Activated CD4-positive, alpha-beta T cell treated with anti-CD3 and anti-CD28 coated beads, Interleukin-2, amount 10 ng/mL, durations not matched to agents 24 days and 14 days (primary cell): Measurements from ENCODE around the gene UMAD1. TPM values are rescaled to one million over a fixed set of nuclear protein-coding genes. Genes with fewer than 3 reads are reported as not detected.
A peak's percentile ranks its signal among the peaks of the same experiment; 100 is the strongest.

Experiments used
- DNase-seq: peaks from one replicate; pipeline ENCODE4 v3.0.0; 2022
- H3K27ac Mint-ChIP-seq: one replicate; pipeline ENCODE4 v1.8.0; 2022; ENCODE audit warnings: mild to moderate bottlenecking, mixed read lengths
- H3K27me3 Mint-ChIP-seq: one replicate; pipeline ENCODE4 v1.8.0; 2022; ENCODE audit warnings: mixed read lengths
- H3K36me3 Mint-ChIP-seq: one replicate; pipeline ENCODE4 v1.8.0; 2022; ENCODE audit warnings: low read depth, mild to moderate bottlenecking, mixed read lengths
- H3K4me1 Mint-ChIP-seq: one replicate; pipeline ENCODE4 v1.8.0; 2021; ENCODE audit warnings: mixed read lengths
- H3K4me3 Mint-ChIP-seq: one replicate; pipeline ENCODE4 v1.8.0; 2022; ENCODE audit warnings: mild to moderate bottlenecking, moderate library complexity, mixed read lengths
- H3K9me3 Mint-ChIP-seq: one replicate; pipeline ENCODE4 v1.8.0; 2021; ENCODE audit warnings: mixed read lengths
- intact Hi-C: fragments of 100-400 bp; cut with micrococcal nuclease; formaldehyde crosslinking; loops from one replicate; pipeline ENCODE4 v1.15.1; 2023
- total RNA-seq: library from RNA; stranded (reverse); gene quantifications from 2 replicates; pipeline ENCODE4 v1.2.3, GENCODE V29; 2022

The UMAD1 gene
- total RNA-seq, 1 donor from 2014 or later: 11.8 TPM

DNA sequence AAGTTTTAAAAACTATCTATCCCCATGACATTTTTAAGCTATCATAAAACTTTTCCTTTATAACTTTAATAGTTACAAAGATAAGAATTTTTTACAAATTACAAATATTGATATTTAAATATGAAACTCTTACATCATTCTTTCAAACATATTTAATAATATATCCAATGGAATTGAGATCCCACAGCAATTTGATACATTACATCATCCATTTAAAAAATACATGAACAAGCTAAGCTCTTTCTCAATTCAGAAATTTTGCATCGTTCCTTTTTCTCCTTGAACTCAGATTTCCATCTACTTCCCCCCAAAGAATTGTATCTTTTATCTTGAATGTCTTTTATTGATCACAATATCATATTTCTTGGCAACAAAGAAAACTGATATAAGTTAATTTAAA is 209.6 kb downstream of the UMAD1 start:
- Mint-ChIP-seq H3K4me3 (no peak overlapping the region), H3K27me3 (no peaks in the 10 kb centered on the region), H3K36me3 (peaks cover 11% of the 10 kb centered on the region), H3K4me1 (peaks cover 16% of the 10 kb centered on the region), H3K27ac (no peak overlapping the region), H3K9me3 (peaks cover 8% of the 10 kb centered on the region)
- intact Hi-C loops: no loop called here
- no peak for DNase-seq

DNA sequence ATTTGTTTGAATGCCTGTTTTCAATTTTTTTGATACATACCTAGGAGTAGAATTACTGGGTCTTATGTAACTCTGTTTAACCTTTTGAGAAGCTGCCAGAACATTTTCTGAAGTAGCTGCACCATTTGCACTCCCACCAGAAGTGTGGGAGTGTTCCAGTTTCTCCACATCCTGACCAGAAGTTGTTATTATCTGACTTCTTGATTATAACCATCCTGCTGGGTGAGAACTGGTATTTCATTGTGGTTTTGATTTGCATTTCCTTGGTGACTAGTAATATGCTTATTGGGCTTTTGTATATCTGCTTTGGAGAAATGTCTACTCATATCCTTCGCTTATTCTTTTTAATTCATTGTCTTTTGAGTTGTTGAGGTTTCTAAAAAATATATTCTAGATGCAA is 210.8 kb downstream of the UMAD1 start:
- no peak for DNase-seq
- Mint-ChIP-seq H3K27me3 (no peaks in the 10 kb centered on the region), H3K4me1 (peaks cover 16% of the 10 kb centered on the region), H3K4me3 (no peak overlapping the region), H3K36me3 (peaks cover 17% of the 10 kb centered on the region), H3K9me3 (peaks cover 16% of the 10 kb centered on the region), H3K27ac (no peak overlapping the region)
- intact Hi-C loops: no loop called here

DNA sequence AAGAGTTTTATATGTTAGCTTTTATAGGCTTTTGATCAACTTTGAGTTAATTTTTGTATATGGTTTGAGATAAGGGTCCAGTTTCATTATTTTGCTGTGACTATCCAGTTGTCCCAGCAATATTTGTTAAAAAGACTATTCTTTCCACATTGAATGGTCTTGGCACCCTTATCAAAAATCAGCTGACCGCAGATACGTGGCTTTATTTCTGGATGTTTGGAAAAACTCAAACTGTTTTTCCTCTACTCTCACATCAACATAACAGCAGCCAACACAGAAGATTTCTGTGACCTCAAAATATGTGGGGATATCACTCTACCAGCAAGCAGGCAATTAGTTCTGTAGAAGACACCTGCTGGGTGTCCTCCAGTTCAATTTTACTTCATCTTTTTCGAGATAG is 211.4 kb downstream of the UMAD1 start:
- H3K4me3 Mint-ChIP-seq: no peak overlapping the region
- H3K36me3 Mint-ChIP-seq: peaks cover 17% of the 10 kb centered on the region
- H3K9me3 Mint-ChIP-seq: peaks cover 16% of the 10 kb centered on the region
- peak overlapping the region; percentile 25 for H3K27ac Mint-ChIP-seq
- no peak for DNase-seq
- H3K4me1 Mint-ChIP-seq: peaks cover 16% of the 10 kb centered on the region
- intact Hi-C loops: no loop called here
- H3K27me3 Mint-ChIP-seq: no peaks in the 10 kb centered on the region

GRCh38 chr7:7857143-7857583 is 216.6 kb downstream of the UMAD1 start:
- no peak for DNase-seq
- H3K4me1 Mint-ChIP-seq: peaks cover 7% of the 10 kb centered on the region
- H3K27me3 Mint-ChIP-seq: no peaks in the 10 kb centered on the region
- peaks cover 11% of the 10 kb centered on the region for H3K36me3 Mint-ChIP-seq
- peaks cover 12% of the 10 kb centered on the region for H3K9me3 Mint-ChIP-seq
- no peak overlapping the region for H3K4me3 Mint-ChIP-seq
- no peak overlapping the region for H3K27ac Mint-ChIP-seq
- intact Hi-C loops: no loop called here

GRCh38 chr7:7858559-7858958 is 218.0 kb downstream of the UMAD1 start:
- peaks cover 7% of the 10 kb centered on the region for H3K4me1 Mint-ChIP-seq
- no peak overlapping the region for H3K27ac Mint-ChIP-seq
- H3K9me3 Mint-ChIP-seq: peaks cover 12% of the 10 kb centered on the region
- H3K36me3 Mint-ChIP-seq: peaks cover 11% of the 10 kb centered on the region
- intact Hi-C loops: no loop called here
- no peak overlapping the region for H3K4me3 Mint-ChIP-seq
- no peaks in the 10 kb centered on the region for H3K27me3 Mint-ChIP-seq
- no peak for DNase-seq

DNA sequence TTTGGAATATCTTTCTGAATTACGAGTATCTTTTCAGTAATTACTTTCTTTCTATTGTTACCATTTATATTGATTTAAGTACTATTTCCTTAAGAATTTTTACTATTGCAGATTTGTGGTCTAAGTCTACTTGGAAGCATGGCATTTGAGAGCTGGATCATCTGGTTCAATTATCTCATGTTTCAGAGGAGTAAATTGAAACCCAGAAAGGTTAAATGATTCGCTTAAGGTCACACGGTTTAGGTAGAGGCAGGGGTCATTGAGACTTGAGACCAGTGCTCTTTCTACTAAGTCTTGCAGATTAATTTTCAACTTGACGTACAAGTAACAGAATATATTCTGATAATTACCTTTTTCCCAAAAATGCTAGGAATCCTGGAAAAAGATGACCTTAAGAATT is 218.9 kb downstream of the UMAD1 start:
- DNase-seq: no peak
- no peaks in the 10 kb centered on the region for H3K27me3 Mint-ChIP-seq
- intact Hi-C loops: no loop called here
- H3K9me3 Mint-ChIP-seq: peaks cover 12% of the 10 kb centered on the region
- no peak overlapping the region for H3K4me3 Mint-ChIP-seq
- H3K36me3 Mint-ChIP-seq: peaks cover 9% of the 10 kb centered on the region
- peaks cover 7% of the 10 kb centered on the region for H3K4me1 Mint-ChIP-seq
- no peak overlapping the region for H3K27ac Mint-ChIP-seq

GRCh38 chr7:7861211-7861633 is 220.7 kb downstream of the UMAD1 start:
- Mint-ChIP-seq H3K27me3 (no peaks in the 10 kb centered on the region), H3K4me1 (peaks cover 7% of the 10 kb centered on the region)
- intact Hi-C loops: no loop called here

DNA sequence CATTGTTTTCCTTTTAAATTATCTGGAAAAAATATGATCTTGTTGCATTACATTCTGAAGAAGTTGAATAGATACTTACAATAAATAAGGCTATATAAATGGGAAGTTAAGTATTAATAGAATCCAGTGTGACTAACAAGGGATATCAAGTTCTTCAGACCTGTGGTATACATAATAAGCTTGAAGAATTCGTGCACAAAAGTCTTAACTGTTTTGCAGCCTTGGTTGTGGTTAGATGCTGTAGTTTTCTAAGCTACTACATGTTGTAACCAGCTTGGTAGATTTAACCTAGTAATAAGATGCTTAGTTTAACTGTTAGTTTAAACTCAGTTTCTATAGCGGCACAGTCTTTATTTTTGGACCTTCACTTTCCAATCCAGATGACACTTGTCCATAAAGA is 221.8 kb downstream of the UMAD1 start:
- Mint-ChIP-seq H3K36me3 (no peaks in the 10 kb centered on the region), H3K27me3 (no peaks in the 10 kb centered on the region), H3K27ac (no peak overlapping the region), H3K4me1 (peaks cover 7% of the 10 kb centered on the region), H3K9me3 (peaks cover 4% of the 10 kb centered on the region), H3K4me3 (no peak overlapping the region)
- no peak for DNase-seq
- intact Hi-C loops: no loop called here

More at GRCh38 chr7:7861211-7861633, 220.7 kb downstream of the UMAD1 start:
- Mint-ChIP-seq H3K9me3 (peaks cover 5% of the 10 kb centered on the region), H3K36me3 (no peaks in the 10 kb centered on the region), H3K4me3 (no peak overlapping the region), H3K27ac (no peak overlapping the region)
- no peak for DNase-seq

- no peaks in the 10 kb centered on the region for H3K4me1 Mint-ChIP-seq
- intact Hi-C loops: no loop called here
Measured at GRCh38 chr7:7867846-7868571, 227.5 kb downstream of the UMAD1 start.

DNA sequence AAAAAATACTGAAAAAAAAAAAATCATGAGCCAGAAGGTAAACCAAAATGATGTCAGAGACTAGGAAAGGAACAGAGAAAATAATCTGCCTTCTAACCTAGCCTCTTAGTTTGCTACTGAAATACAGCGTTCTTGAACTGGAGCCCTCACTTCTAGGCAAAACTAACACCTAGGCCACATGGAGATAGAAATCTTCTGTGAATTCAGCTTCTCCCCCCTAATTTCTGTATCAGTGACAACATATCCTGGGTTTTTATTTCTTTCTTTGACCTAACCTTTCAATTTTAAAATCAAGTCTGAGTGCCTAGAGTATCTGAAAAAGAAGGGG is 228.0 kb downstream of the UMAD1 start:
- Mint-ChIP-seq H3K4me3 (no peak overlapping the region), H3K36me3 (no peaks in the 10 kb centered on the region), H3K27ac (no peak overlapping the region), H3K9me3 (no peaks in the 10 kb centered on the region), H3K4me1 (no peaks in the 10 kb centered on the region), H3K27me3 (no peaks in the 10 kb centered on the region)
- intact Hi-C loops: no loop called here
- no peak for DNase-seq

More at GRCh38 chr7:7867846-7868571, 227.5 kb downstream of the UMAD1 start:
- no peak for DNase-seq
- no peaks in the 10 kb centered on the region for H3K27me3 Mint-ChIP-seq
- H3K27ac Mint-ChIP-seq: no peak overlapping the region
- H3K9me3 Mint-ChIP-seq: no peaks in the 10 kb centered on the region
- no peaks in the 10 kb centered on the region for H3K36me3 Mint-ChIP-seq
- H3K4me3 Mint-ChIP-seq: no peak overlapping the region

- Mint-ChIP-seq H3K4me1 (no peaks in the 10 kb centered on the region), H3K27ac (no peak overlapping the region), H3K9me3 (peaks cover 2% of the 10 kb centered on the region), H3K27me3 (no peaks in the 10 kb centered on the region), H3K4me3 (no peak overlapping the region), H3K36me3 (peaks cover 5% of the 10 kb centered on the region)
- no peak for DNase-seq
- intact Hi-C loops: no loop called here
Measured at GRCh38 chr7:7869036-7869435, 228.5 kb downstream of the UMAD1 start.

GRCh38 chr7:7869651-7870050 is 229.1 kb downstream of the UMAD1 start:
- H3K9me3 Mint-ChIP-seq: peaks cover 5% of the 10 kb centered on the region
- H3K27me3 Mint-ChIP-seq: no peaks in the 10 kb centered on the region
- no peaks in the 10 kb centered on the region for H3K4me1 Mint-ChIP-seq
- no peak overlapping the region for H3K4me3 Mint-ChIP-seq
- intact Hi-C loops: no loop called here
- DNase-seq: no peak
- H3K27ac Mint-ChIP-seq: no peak overlapping the region
- peaks cover 7% of the 10 kb centered on the region for H3K36me3 Mint-ChIP-seq

GRCh38 chr7:7870555-7870954 is 230.0 kb downstream of the UMAD1 start:
- H3K9me3 Mint-ChIP-seq: peaks cover 8% of the 10 kb centered on the region
- H3K36me3 Mint-ChIP-seq: peaks cover 7% of the 10 kb centered on the region
- intact Hi-C loops: no loop called here
- H3K27me3 Mint-ChIP-seq: no peaks in the 10 kb centered on the region
- no peak overlapping the region for H3K27ac Mint-ChIP-seq
- no peak overlapping the region for H3K4me3 Mint-ChIP-seq
- no peak for DNase-seq
- no peaks in the 10 kb centered on the region for H3K4me1 Mint-ChIP-seq

DNA sequence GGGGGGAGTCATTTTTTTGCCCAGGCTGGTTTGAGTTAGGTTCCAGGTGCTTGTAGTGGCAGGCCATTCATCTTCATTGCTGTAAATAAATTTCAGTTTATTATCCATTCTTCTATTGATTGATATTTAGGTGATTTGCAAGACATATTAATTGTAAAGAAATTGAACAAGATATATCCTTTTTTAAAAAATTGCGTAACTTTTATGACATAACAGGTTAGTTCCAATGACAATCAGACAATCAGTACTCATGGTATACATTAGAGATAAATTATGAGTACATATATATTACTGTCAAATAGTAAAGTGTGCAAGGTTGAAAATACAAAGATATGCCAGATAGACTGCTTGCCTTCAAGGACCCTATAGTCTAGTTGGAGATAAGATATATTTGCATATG is 235.9 kb downstream of the UMAD1 start:
- peaks cover 8% of the 10 kb centered on the region for H3K9me3 Mint-ChIP-seq

GRCh38 chr7:7881581-7881980 is 241.0 kb downstream of the UMAD1 start:
- no peaks in the 10 kb centered on the region for H3K9me3 Mint-ChIP-seq
- DNase-seq: no peak
- no peak overlapping the region for H3K27ac Mint-ChIP-seq
- intact Hi-C loops: no loop called here
- no peaks in the 10 kb centered on the region for H3K36me3 Mint-ChIP-seq
- H3K4me1 Mint-ChIP-seq: no peaks in the 10 kb centered on the region
- H3K27me3 Mint-ChIP-seq: no peaks in the 10 kb centered on the region
- no peak overlapping the region for H3K4me3 Mint-ChIP-seq

More for the DNA sequence above, 235.9 kb downstream of the UMAD1 start:
- Mint-ChIP-seq H3K4me3 (no peak overlapping the region), H3K4me1 (no peaks in the 10 kb centered on the region), H3K36me3 (peaks cover 7% of the 10 kb centered on the region), H3K27ac (no peak overlapping the region), H3K27me3 (no peaks in the 10 kb centered on the region)
- intact Hi-C loops: no loop called here
- no peak for DNase-seq
